Measurements from ENCODE around the gene UBC. TPM values are rescaled to one million over a fixed set of nuclear protein-coding genes. Genes with fewer than 3 reads are reported as not detected.

The UBC gene
- total and polyA plus RNA-seq, 9 of the 15 experiments (the other 6 are each of a cell fraction or from before 2014, with no cell fraction given) = 533 to 1,153 (median 813) TPM

DNA sequence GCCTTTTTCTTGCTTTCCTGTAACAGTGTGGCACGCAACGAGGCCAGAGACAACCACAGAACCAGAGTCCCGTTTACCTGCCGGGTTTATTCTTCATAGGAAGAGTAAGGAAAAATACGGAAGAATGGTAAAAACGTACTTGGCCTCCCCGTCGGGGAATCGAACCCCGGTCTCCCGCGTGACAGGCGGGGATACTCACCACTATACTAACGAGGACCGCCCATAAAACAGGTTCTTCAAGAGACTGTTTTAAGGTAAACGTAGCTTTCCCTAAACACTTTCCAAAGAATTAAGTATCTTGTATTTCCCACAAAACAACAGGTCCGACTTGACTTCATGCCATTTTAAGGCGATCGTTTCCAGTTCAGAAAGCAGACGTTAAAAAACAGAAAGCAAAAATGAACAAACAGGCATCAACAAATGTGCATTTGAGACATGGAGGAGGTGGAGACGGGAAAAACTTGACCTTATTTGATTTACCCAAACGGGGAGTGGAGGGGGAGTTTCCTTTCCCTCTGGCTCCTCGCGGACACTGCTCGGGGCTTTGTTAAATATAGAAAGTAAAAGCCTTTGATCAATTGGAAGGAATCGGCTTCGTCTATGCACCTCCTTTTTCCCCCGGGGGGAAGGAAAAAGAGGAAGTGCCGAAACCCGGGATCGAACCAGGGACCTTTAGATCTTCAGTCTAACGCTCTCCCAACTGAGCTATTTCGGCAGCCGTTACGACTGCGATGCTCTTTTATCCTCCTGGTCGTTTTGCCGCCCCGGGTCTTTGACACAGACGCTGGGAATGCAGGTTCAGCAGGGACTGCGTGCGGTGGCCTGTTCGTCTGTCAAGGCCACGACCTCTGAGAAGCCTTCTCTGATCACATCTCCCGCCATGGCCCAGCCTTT, 13.0 kb upstream of the UBC start (continued):
- peak; percentile 7 for TF ChIP-seq PRDM10 (IDR thresholded peaks at IDR 0.05; ENCODE audit: partially characterized antibody)
- no peak for TF ChIP-seq HIVEP1 (CRISPR knock-in tag; IDR thresholded peaks at IDR 0.05)
- no peak for TF ChIP-seq ZBTB1 (CRISPR knock-in tag; IDR thresholded peaks at IDR 0.05; ENCODE audit: borderline replicate concordance, low read depth)
- TF ChIP-seq KDM1A (IDR thresholded peaks at IDR 0.05) = no peak
- peak in 1 of 2 experiments; percentile 71; a peak in 2 of 4 replicates for TF ChIP-seq CSDE1 (IDR thresholded peaks at IDR 0.05)
- no peak for TF ChIP-seq CREBBP (IDR thresholded peaks at IDR 0.05; ENCODE audit: low read depth, low read length)
- TF ChIP-seq SNIP1 (IDR thresholded peaks at IDR 0.05; ENCODE audit: low read depth) = no peak
- no peak for TF ChIP-seq ARHGAP35 (IDR thresholded peaks at IDR 0.05; ENCODE audit: partially characterized antibody)
- no peak for TF ChIP-seq ZNF146 (CRISPR knock-in tag; IDR thresholded peaks at IDR 0.05; ENCODE audit: unreplicated experiment)
- TF ChIP-seq RCOR1 (IDR thresholded peaks at IDR 0.05; ENCODE audit: borderline replicate concordance in 1 of 2, low read depth in 2 of 2, low read length in 2 of 2) = peak in 1 of 2 experiments; percentile 39; a peak in 3 of 4 replicates
- no peak for TF ChIP-seq RBM15 (IDR thresholded peaks at IDR 0.05; ENCODE audit: insufficient read depth, low read length)
- no peak for TF ChIP-seq TFAM (CRISPR knock-in tag; conservative IDR thresholded peaks at IDR 0.05)
- TF ChIP-seq THRB (CRISPR knock-in tag; conservative IDR thresholded peaks at IDR 0.05) = no peak
- TF ChIP-seq GMEB1 (CRISPR knock-in tag; IDR thresholded peaks at IDR 0.05) = no peak; the same call in 1 of the 2 replicates
- TF ChIP-seq ZNF133 (CRISPR knock-in tag; IDR thresholded peaks at IDR 0.05) = no peak
- TF ChIP-seq HDAC2 (IDR thresholded peaks at IDR 0.05) = peak; percentile 10; the same call in 1 of the 2 replicates
- TF ChIP-seq CC2D1A (IDR thresholded peaks at IDR 0.05) = no peak
- peak; percentile 77 for TF ChIP-seq NFIC (IDR thresholded peaks at IDR 0.05)
- no peak for TF ChIP-seq HMG20B (CRISPR knock-in tag; IDR thresholded peaks at IDR 0.05)
- no peak; the same call in 1 of the 2 replicates for TF ChIP-seq BCOR (IDR thresholded peaks at IDR 0.05)
- TF ChIP-seq ZNF280B (CRISPR knock-in tag; IDR thresholded peaks at IDR 0.05) = no peak

Data from K562 (cell line).